Neural progenitor cell (in vitro differentiated cells): ENCODE measurements around the gene SLC26A8. TPM values are rescaled to one million over a fixed set of nuclear protein-coding genes. Genes with fewer than 3 reads are reported as not detected.

Experiments
- DNase-seq: peaks from one replicate; pipeline ENCODE4 v3.0.0-alpha.2; 2016; ENCODE audit warnings: low spot score
- H2AFZ ChIP-seq: fragments of 200-600 bp; sonication (generic); replicated peaks from 2 replicates; pipeline ENCODE4 v1.6.1; 2016; ENCODE audit warnings: antibody characterized with exemption
- H3F3A ChIP-seq: fragments of 200-600 bp; sonication (generic); 2 replicates; pipeline ENCODE4 v1.6.1; 2016; ENCODE audit warnings: antibody characterized with exemption, low read depth
- H3K27ac ChIP-seq: fragments of 200-600 bp; sonication (generic); 2 replicates; pipeline ENCODE4 v1.5.1; 2016; ENCODE audit warnings: mild to moderate bottlenecking
- H3K27me3 ChIP-seq: fragments of 200-600 bp; sonication (generic); 2 replicates; pipeline ENCODE4 v1.6.1; 2016; ENCODE audit warnings: mild to moderate bottlenecking, moderate library complexity
- H3K36me3 ChIP-seq: fragments of 200-600 bp; sonication (generic); 2 replicates; pipeline ENCODE4 v1.5.1; 2016
- H3K4me1 ChIP-seq: fragments of 200-600 bp; sonication (generic); 2 replicates; pipeline ENCODE4 v1.6.1; 2016; ENCODE audit warnings: mixed run types
- H3K4me2 ChIP-seq: fragments of 200-600 bp; sonication (generic); 2 replicates; pipeline ENCODE4 v1.6.1; 2016
- H3K4me3 ChIP-seq: fragments of 200-600 bp; sonication (generic); 2 replicates; pipeline ENCODE4 v1.5.1; 2016
- H3K79me2 ChIP-seq: fragments of 200-600 bp; sonication (generic); 2 replicates; pipeline ENCODE4 v1.6.1; 2016; ENCODE audit warnings: low read depth
- H3K9ac ChIP-seq: fragments of 200-600 bp; sonication (generic); 2 replicates; pipeline ENCODE4 v1.6.1; 2016
- H3K9me3 ChIP-seq: fragments of 200-600 bp; sonication (generic); 2 replicates; pipeline ENCODE4 v1.5.1; 2016; ENCODE audit warnings: low read depth
- H4K20me1 ChIP-seq: fragments of 200-600 bp; sonication (generic); 2 replicates; pipeline ENCODE4 v1.6.1; 2016; ENCODE audit warnings: low read depth
- H3K27ac Mint-ChIP-seq: 3 replicates; pipeline ENCODE4 v1.8.0; 2021; ENCODE audit warnings: mixed read lengths
- H3K27me3 Mint-ChIP-seq: 2 replicates; pipeline ENCODE4 v1.8.0; 2022; ENCODE audit warnings: low read depth, mild to moderate bottlenecking, inconsistent platforms, moderate library complexity, mixed read lengths; ENCODE audit not compliant: insufficient read depth
- H3K36me3 Mint-ChIP-seq: 3 replicates; pipeline ENCODE4 v1.8.0; 2021; ENCODE audit warnings: mixed read lengths
- H3K4me1 Mint-ChIP-seq: 3 replicates; pipeline ENCODE4 v1.8.0; 2021; ENCODE audit warnings: mixed read lengths
- H3K4me3 Mint-ChIP-seq: 3 replicates; pipeline ENCODE4 v1.8.0; 2021; ENCODE audit warnings: mild to moderate bottlenecking, moderate library complexity, mixed read lengths
- H3K9me3 Mint-ChIP-seq: 3 replicates; pipeline ENCODE4 v1.8.0; 2020; ENCODE audit warnings: mixed read lengths
- EZH2 ChIP-seq: fragments of 200-600 bp; sonication (generic); IDR thresholded peaks from 2 replicates; pipeline ENCODE4 v1.6.1; 2017; ENCODE audit warnings: antibody characterized with exemption, mild to moderate bottlenecking, moderate library complexity
- EZH2phosphoT487 ChIP-seq: fragments of 200-600 bp; sonication (generic); IDR thresholded peaks from 2 replicates; pipeline ENCODE4 v1.6.1; 2017; ENCODE audit warnings: antibody characterized with exemption
- total RNA-seq: library from RNA; depleted of rRNA; stranded (reverse); fragments of >200 nt; gene quantifications from 2 replicates; pipeline ENCODE4 v1.2.3, GENCODE V29; 2015; ENCODE audit warnings: low replicate concordance
- TF ChIP-seq, protein P1 (sequence below): fragments of 200-600 bp; sonication (generic); IDR thresholded peaks from 2 replicates; pipeline ENCODE4 v1.5.1; 2017; ENCODE audit warnings: antibody characterized with exemption, mild to moderate bottlenecking

The SLC26A8 gene
- total RNA-seq, 1 donor from 2014 or later, result 0.13 TPM

DNA sequence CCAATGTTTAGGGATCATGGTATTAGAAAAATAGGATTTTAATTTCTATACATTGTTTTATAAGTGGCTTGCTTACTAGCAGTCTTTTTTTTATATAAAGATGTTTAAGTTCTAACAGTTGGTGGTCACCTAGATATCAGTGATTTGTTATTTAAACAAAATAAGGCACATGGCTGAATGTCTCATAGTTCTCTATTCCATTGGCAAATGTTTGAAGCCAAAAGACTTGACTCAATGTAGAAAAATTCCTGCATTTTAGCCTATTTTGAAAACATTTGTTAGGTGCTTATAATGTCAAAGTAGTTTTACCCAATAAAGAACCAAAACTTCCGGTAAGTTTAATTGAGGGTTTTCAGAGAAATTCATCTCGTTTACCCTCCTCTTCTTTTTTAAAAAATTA lies 30.0 kb upstream of the SLC26A8 start:
- Histone ChIP-seq H3K9me3 (no peaks in the 10 kb centered on the region), H3F3A (no peaks in the 10 kb centered on the region), H3K36me3 (no peaks in the 10 kb centered on the region), H3K79me2 (peaks cover 55% of the 10 kb centered on the region), H3K4me3 (no peak overlapping the region), H3K27ac (no peak overlapping the region), H4K20me1 (peaks cover 52% of the 10 kb centered on the region), H3K4me1 (no peaks in the 10 kb centered on the region), H3K27me3 (no peaks in the 10 kb centered on the region), H3K4me2 (no peak overlapping the region), H2AFZ (no peak overlapping the region), H3K9ac (no peak overlapping the region)
- no peaks in the 10 kb centered on the region for H3K9me3 Mint-ChIP-seq
- H3K4me3 Mint-ChIP-seq, result no peak overlapping the region
- TF ChIP-seq, protein P1, sequence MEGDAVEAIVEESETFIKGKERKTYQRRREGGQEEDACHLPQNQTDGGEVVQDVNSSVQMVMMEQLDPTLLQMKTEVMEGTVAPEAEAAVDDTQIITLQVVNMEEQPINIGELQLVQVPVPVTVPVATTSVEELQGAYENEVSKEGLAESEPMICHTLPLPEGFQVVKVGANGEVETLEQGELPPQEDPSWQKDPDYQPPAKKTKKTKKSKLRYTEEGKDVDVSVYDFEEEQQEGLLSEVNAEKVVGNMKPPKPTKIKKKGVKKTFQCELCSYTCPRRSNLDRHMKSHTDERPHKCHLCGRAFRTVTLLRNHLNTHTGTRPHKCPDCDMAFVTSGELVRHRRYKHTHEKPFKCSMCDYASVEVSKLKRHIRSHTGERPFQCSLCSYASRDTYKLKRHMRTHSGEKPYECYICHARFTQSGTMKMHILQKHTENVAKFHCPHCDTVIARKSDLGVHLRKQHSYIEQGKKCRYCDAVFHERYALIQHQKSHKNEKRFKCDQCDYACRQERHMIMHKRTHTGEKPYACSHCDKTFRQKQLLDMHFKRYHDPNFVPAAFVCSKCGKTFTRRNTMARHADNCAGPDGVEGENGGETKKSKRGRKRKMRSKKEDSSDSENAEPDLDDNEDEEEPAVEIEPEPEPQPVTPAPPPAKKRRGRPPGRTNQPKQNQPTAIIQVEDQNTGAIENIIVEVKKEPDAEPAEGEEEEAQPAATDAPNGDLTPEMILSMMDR, result no peak
- TF ChIP-seq EZH2, result no peak
- no peak for TF ChIP-seq EZH2phosphoT487
- H3K36me3 Mint-ChIP-seq, result peaks cover 4% of the 10 kb centered on the region
- H3K27ac Mint-ChIP-seq, result no peak overlapping the region
- no peak for DNase-seq
- no peaks in the 10 kb centered on the region for H3K27me3 Mint-ChIP-seq
- H3K4me1 Mint-ChIP-seq, result peaks cover 8% of the 10 kb centered on the region

GRCh38 chr6:36053878-36054277 lies 29.4 kb upstream of the SLC26A8 start:
- Mint-ChIP-seq H3K4me1 (peaks cover 8% of the 10 kb centered on the region), H3K27ac (no peak overlapping the region), H3K27me3 (no peaks in the 10 kb centered on the region), H3K4me3 (no peak overlapping the region), H3K9me3 (no peaks in the 10 kb centered on the region), H3K36me3 (peaks cover 2% of the 10 kb centered on the region)
- Histone ChIP-seq H3K9ac (no peak overlapping the region), H2AFZ (no peak overlapping the region), H3K4me3 (no peak overlapping the region), H3K4me2 (no peak overlapping the region), H3F3A (no peaks in the 10 kb centered on the region), H3K27ac (no peak overlapping the region), H3K36me3 (no peaks in the 10 kb centered on the region), H3K27me3 (no peaks in the 10 kb centered on the region), H3K79me2 (peaks cover 60% of the 10 kb centered on the region), H3K4me1 (no peaks in the 10 kb centered on the region), H3K9me3 (no peaks in the 10 kb centered on the region), H4K20me1 (peaks cover 51% of the 10 kb centered on the region)
- TF ChIP-seq EZH2phosphoT487 (no peak), EZH2 (no peak)
- TF ChIP-seq, protein P1, result no peak
- no peak for DNase-seq

DNA sequence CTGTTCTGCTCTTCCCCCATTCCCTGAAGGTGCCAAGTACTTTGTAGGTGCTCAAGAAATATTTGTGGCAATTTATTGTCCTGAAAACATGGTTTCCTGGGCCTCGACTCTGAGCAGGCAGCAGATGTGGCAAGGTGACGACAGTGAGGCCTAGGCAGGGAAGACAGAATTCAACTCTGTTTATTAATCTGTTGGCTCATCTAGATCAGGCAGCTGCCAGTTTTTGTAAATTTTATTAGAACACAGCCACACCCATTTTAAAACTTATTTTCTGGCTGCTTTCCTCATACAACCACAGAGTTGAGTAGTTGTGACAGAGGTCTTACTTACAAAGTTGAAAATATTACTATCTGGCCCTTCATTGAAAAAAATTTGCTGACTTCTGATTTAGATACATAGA lies 27.7 kb upstream of the SLC26A8 start:
- Mint-ChIP-seq H3K27ac (no peak overlapping the region), H3K4me3 (no peak overlapping the region), H3K36me3 (peaks cover 4% of the 10 kb centered on the region), H3K4me1 (peaks cover 8% of the 10 kb centered on the region), H3K9me3 (peaks cover 2% of the 10 kb centered on the region), H3K27me3 (no peaks in the 10 kb centered on the region)
- no peak overlapping the region for H3K27ac ChIP-seq
- H3K79me2 ChIP-seq, result peaks cover 63% of the 10 kb centered on the region
- H4K20me1 ChIP-seq, result peaks cover 50% of the 10 kb centered on the region
- H2AFZ ChIP-seq, result no peak overlapping the region
- no peak for TF ChIP-seq EZH2phosphoT487
- TF ChIP-seq, protein P1, result no peak
- no peaks in the 10 kb centered on the region for H3K36me3 ChIP-seq
- no peaks in the 10 kb centered on the region for H3F3A ChIP-seq
- DNase-seq, result no peak
- H3K4me3 ChIP-seq, result no peak overlapping the region
- no peaks in the 10 kb centered on the region for H3K4me1 ChIP-seq
- H3K9me3 ChIP-seq, result no peaks in the 10 kb centered on the region
- H3K9ac ChIP-seq, result no peak overlapping the region
- H3K27me3 ChIP-seq, result no peaks in the 10 kb centered on the region
- no peak overlapping the region for H3K4me2 ChIP-seq
